GM12872 (cell line): ENCODE data around the gene AKAP12.

ENCODE experiments used
- TF ChIP-seq, protein P1 (sequence below): IDR thresholded peaks from 3 replicates; pipeline ENCODE4 v1.5.1; 2011; ENCODE audit warnings: low read depth, mild to moderate bottlenecking, low read length, moderate library complexity; ENCODE audit not compliant: insufficient read depth

AKAP12 gene

DNA sequence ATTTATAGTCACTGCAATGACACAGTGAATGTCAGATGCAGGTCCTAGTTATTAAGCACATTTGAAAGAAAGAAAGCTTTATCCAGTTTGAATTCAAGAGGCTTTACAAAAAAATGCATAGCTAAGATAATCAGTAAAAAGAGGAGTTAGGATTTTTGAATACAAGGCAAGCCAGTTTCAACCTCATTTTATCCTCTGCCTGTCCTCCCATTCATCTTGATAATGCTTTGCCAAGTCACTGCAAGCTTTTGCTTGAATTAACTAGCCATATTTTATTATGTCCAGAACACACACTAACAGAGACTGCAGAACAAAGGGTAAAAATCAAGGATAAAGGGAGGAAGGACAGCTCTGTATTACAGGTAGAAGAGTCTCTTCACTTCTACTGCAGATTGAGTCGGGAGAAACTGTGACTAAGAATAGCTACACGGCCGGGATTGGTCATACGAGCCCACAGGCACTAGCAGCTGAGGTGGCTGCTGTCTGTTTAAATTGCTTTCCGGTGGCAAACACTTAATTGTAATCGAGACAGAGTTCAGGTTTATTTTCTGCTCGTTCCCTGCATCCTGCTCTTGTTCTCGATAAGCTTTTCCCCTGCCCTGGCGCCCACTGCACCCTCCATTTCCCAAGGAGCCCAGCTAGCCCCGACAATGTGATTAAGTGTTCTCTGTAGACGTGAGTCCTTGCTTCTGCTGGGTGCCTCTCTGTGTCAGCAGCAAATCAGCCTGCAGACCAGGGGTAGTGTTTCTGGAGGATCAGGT is 30.5 kb upstream of the AKAP12 start:
- TF ChIP-seq, protein P1, sequence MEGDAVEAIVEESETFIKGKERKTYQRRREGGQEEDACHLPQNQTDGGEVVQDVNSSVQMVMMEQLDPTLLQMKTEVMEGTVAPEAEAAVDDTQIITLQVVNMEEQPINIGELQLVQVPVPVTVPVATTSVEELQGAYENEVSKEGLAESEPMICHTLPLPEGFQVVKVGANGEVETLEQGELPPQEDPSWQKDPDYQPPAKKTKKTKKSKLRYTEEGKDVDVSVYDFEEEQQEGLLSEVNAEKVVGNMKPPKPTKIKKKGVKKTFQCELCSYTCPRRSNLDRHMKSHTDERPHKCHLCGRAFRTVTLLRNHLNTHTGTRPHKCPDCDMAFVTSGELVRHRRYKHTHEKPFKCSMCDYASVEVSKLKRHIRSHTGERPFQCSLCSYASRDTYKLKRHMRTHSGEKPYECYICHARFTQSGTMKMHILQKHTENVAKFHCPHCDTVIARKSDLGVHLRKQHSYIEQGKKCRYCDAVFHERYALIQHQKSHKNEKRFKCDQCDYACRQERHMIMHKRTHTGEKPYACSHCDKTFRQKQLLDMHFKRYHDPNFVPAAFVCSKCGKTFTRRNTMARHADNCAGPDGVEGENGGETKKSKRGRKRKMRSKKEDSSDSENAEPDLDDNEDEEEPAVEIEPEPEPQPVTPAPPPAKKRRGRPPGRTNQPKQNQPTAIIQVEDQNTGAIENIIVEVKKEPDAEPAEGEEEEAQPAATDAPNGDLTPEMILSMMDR = no peak

DNA sequence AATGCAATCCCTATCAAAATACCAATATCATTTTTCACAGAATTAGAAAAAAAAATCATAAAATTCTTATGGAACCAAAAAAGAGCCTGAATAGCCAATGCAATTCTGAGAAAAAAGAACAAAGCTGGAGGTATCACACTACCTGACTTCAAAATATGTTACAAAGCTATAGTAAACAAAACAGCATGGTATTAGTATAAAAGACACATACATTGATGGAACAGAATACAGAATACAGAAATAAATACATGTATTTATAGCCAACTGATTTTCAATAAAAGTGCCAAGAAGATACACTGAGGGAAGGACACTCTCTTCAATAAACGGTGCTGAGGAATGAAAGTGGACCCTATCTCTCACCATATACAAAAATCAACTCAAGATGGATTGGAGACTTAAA is 28.7 kb upstream of the AKAP12 start:
- TF ChIP-seq, protein P1 = no peak

DNA sequence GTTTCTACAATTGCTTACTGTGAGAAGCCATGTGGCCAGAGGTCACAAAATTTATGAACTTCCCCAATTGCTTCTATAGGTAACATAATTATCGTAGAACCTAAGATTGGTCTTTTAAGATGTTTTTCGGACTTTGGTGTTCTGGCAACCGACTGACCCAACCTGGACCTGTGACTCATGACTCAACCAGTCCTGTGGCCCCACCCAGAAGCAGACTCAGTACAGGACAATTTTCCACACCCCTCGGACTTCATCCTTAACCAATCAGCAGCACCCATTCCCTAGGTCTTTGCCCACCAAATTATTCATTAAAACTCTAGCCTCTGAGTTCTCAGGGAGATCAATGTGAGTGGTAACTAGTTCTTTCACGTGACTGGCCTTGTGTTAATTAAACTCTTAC is 26.4 kb upstream of the AKAP12 start:
- TF ChIP-seq, protein P1 = no peak

- TF ChIP-seq, protein P1 = no peak
Observed at GRCh38 chr6:151215999-151216398, 23.8 kb upstream of the AKAP12 start.

GRCh38 chr6:151216804-151217203 is 23.0 kb upstream of the AKAP12 start:
- TF ChIP-seq, protein P1 = no peak

GRCh38 chr6:151219192-151219591 is 20.6 kb upstream of the AKAP12 start:
- TF ChIP-seq, protein P1 = no peak

- TF ChIP-seq, protein P1 = no peak
Observed at GRCh38 chr6:151224076-151224475, 15.7 kb upstream of the AKAP12 start.
